ENCODE data around the gene ADGRG4. TPM values are rescaled to one million over a fixed set of nuclear protein-coding genes. Genes with fewer than 3 reads are reported as not detected.

ADGRG4 gene
- polyA plus RNA-seq, 3 donors: not detected

DNA sequence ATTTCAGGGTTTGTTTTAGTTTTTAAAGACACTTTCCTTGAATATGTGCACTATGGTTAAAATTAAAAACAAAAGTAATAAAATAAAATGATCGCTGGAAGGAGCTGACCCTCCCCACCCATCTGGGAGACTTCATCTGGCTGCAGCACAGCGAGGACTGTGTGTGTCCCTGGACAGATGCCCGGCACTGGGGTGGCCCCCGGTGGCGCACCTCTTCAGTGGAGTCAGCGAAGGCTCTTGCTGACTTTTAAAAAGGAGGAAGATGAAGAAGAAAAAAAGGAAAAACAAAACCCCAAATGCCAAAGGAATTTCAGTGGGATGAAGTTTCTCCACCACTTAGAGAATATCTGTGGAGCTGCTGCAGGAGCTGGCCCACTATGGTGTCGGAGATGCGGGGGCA, 5.4 kb upstream of the ADGRG4 start:
- no CpG with 5 or more reads among the region's 8 CpGs for WGBS (ENCODE audit: insufficient coverage)

GRCh38 chrX:136303041-136303440, 2.3 kb downstream of the ADGRG4 start:
- H3K79me2 ChIP-seq (ENCODE audit: insufficient read depth, low read length): no peaks in the 10 kb centered on the region
- no peak overlapping the region for H3K27ac Mint-ChIP-seq
- H2AFZ ChIP-seq (ENCODE audit: insufficient read depth, low read depth, low read length, poor library complexity, severe bottlenecking): no peak overlapping the region
- no peaks in the 10 kb centered on the region for H3K36me3 Mint-ChIP-seq
- H3K9me3 ChIP-seq (replicated peaks in 1 of 2; ENCODE audit: control insufficient read depth in 1 of 2, insufficient read depth in 1 of 2, low read length in 2 of 2): no peaks in the 10 kb centered on the region
- no peak for DNase-seq
- no peak overlapping the region for H3K27ac ChIP-seq (ENCODE audit: low read depth in 1 of 2, low read length in 2 of 2)
- H3K4me2 ChIP-seq (replicated peaks; ENCODE audit: extremely low read depth, low read length, poor library complexity, severe bottlenecking): no peak overlapping the region
- TF ChIP-seq, protein P1, sequence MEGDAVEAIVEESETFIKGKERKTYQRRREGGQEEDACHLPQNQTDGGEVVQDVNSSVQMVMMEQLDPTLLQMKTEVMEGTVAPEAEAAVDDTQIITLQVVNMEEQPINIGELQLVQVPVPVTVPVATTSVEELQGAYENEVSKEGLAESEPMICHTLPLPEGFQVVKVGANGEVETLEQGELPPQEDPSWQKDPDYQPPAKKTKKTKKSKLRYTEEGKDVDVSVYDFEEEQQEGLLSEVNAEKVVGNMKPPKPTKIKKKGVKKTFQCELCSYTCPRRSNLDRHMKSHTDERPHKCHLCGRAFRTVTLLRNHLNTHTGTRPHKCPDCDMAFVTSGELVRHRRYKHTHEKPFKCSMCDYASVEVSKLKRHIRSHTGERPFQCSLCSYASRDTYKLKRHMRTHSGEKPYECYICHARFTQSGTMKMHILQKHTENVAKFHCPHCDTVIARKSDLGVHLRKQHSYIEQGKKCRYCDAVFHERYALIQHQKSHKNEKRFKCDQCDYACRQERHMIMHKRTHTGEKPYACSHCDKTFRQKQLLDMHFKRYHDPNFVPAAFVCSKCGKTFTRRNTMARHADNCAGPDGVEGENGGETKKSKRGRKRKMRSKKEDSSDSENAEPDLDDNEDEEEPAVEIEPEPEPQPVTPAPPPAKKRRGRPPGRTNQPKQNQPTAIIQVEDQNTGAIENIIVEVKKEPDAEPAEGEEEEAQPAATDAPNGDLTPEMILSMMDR (IDR thresholded peaks at IDR 0.05): no peak
- no peaks in the 10 kb centered on the region for H4K20me1 ChIP-seq (ENCODE audit: insufficient read depth, low read length)
- H3K4me1 ChIP-seq (ENCODE audit: control insufficient read depth in 1 of 2, insufficient read depth in 2 of 2, low read length in 2 of 2): no peaks in the 10 kb centered on the region
- H3K9me3 Mint-ChIP-seq: peaks cover 0 to 7% (median 3%) of the 10 kb centered on the region in 7 donors
- H3K36me3 ChIP-seq (replicated peaks in 1 of 2; ENCODE audit: control insufficient read depth in 1 of 2, insufficient read depth in 2 of 2, low read length in 2 of 2): no peaks in the 10 kb centered on the region
- no peaks in the 10 kb centered on the region for H3K4me1 Mint-ChIP-seq
- H3K27me3 ChIP-seq (ENCODE audit: control insufficient read depth in 2 of 2, insufficient read depth in 2 of 2, low read length in 2 of 2): no peaks in the 10 kb centered on the region
- H3K4me3 ChIP-seq (replicated peaks in 1 of 3; ENCODE audit: low read depth in 2 of 3, low read length in 3 of 3): no peak overlapping the region
- no CpG with 5 or more reads among the region's 3 CpGs for WGBS (ENCODE audit: insufficient coverage)
- H3K27me3 Mint-ChIP-seq (ENCODE audit: low read depth in 3 of 3): peaks cover 0 to 3% (median 1%) of the 10 kb centered on the region in 3 donors
- H3K4me3 Mint-ChIP-seq: no peak overlapping the region
- H3K9ac ChIP-seq (ENCODE audit: insufficient read depth, low read length, poor library complexity, severe bottlenecking): no peak overlapping the region
- intact Hi-C loops (cut with micrococcal nuclease): no loop called here

More for the DNA sequence above, 5.4 kb upstream of the ADGRG4 start:
- Histone ChIP-seq H2AFZ (ENCODE audit: insufficient read depth, low read depth, low read length, poor library complexity, severe bottlenecking) (no peak overlapping the region), H3K27ac (ENCODE audit: low read depth in 1 of 2, low read length in 2 of 2) (no peak overlapping the region), H3K79me2 (ENCODE audit: insufficient read depth, low read length) (no peaks in the 10 kb centered on the region), H3K9me3 (replicated peaks in 1 of 2; ENCODE audit: control insufficient read depth in 1 of 2, insufficient read depth in 1 of 2, low read length in 2 of 2) (no peaks in the 10 kb centered on the region), H4K20me1 (ENCODE audit: insufficient read depth, low read length) (no peaks in the 10 kb centered on the region), H3K4me1 (ENCODE audit: control insufficient read depth in 1 of 2, insufficient read depth in 2 of 2, low read length in 2 of 2) (no peaks in the 10 kb centered on the region), H3K9ac (ENCODE audit: insufficient read depth, low read length, poor library complexity, severe bottlenecking) (no peak overlapping the region), H3K27me3 (ENCODE audit: control insufficient read depth in 2 of 2, insufficient read depth in 2 of 2, low read length in 2 of 2) (no peaks in the 10 kb centered on the region), H3K4me2 (replicated peaks; ENCODE audit: extremely low read depth, low read length, poor library complexity, severe bottlenecking) (no peak overlapping the region), H3K36me3 (replicated peaks in 1 of 2; ENCODE audit: control insufficient read depth in 1 of 2, insufficient read depth in 2 of 2, low read length in 2 of 2) (no peaks in the 10 kb centered on the region), H3K4me3 (replicated peaks in 1 of 3; ENCODE audit: low read depth in 2 of 3, low read length in 3 of 3) (no peak overlapping the region)
- intact Hi-C loops (cut with micrococcal nuclease): no loop called here
- no peaks in the 10 kb centered on the region for H3K4me1 Mint-ChIP-seq
- H3K27ac Mint-ChIP-seq: no peak overlapping the region
- no peak overlapping the region for H3K4me3 Mint-ChIP-seq
- peaks cover 0 to 4% (median 3%) of the 10 kb centered on the region in 3 donors for H3K27me3 Mint-ChIP-seq (ENCODE audit: low read depth in 3 of 3)
- peaks cover 0 to 5% (median 2%) of the 10 kb centered on the region in 7 donors for H3K9me3 Mint-ChIP-seq
- no peak for DNase-seq
- H3K36me3 Mint-ChIP-seq: no peaks in the 10 kb centered on the region
- TF ChIP-seq, protein P1 (IDR thresholded peaks at IDR 0.05): no peak
